DND-41 (cell line): ENCODE data around the gene DOK4.

Experiments used
- ATAC-seq: fragments of 200-7000 bp; cut with Tn5 transposase; 3 replicates; pipeline ENCODE4 v1.9.1; 2021; ENCODE audit warnings: low read depth; ENCODE audit not compliant: insufficient read depth
- DNase-seq: peaks from one replicate; pipeline ENCODE4 v3.0.0-alpha.2; 2020
- H2AFZ ChIP-seq: 2 replicates; pipeline ENCODE4 v1.6.0; 2012; ENCODE audit warnings: low read depth, low read length
- H3K27ac ChIP-seq: 2 replicates; pipeline ENCODE4 v1.5.1; 2012; ENCODE audit warnings: low read length, inconsistent platforms
- H3K27me3 ChIP-seq: fragments of 200-600 bp; sonication (generic); 2 replicates; pipeline ENCODE4 v1.6.0; 2012; ENCODE audit warnings: low read length, mild to moderate bottlenecking, inconsistent platforms; ENCODE audit not compliant: insufficient read depth, poor library complexity
- H3K36me3 ChIP-seq: 2 replicates; pipeline ENCODE4 v1.5.1; 2012; ENCODE audit warnings: low read length, inconsistent platforms; ENCODE audit not compliant: insufficient read depth
- H3K4me1 ChIP-seq: 2 replicates; pipeline ENCODE4 v1.5.1; 2012; ENCODE audit warnings: mild to moderate bottlenecking, low read length; ENCODE audit not compliant: insufficient read depth
- H3K4me2 ChIP-seq: 2 replicates; pipeline ENCODE4 v1.6.0; 2012; ENCODE audit warnings: mild to moderate bottlenecking, moderate library complexity, low read length, inconsistent platforms; ENCODE audit not compliant: insufficient read depth
- H3K4me3 ChIP-seq, 2 experiments: fragments of 200-600 bp in 1 of 2; shearing (Covaris generic) in 1 of 2; 2 replicates each; pipeline ENCODE4 v1.5.1; 2012 to 2016; ENCODE audit warnings: inconsistent platforms in 2 of 2, low read length in 2 of 2, mild to moderate bottlenecking in 2 of 2, low read depth in 1 of 2, moderate library complexity in 1 of 2
- H3K79me2 ChIP-seq: 2 replicates; pipeline ENCODE4 v1.6.0; 2012; ENCODE audit warnings: low read length, inconsistent platforms; ENCODE audit not compliant: insufficient read depth
- H3K9ac ChIP-seq: 2 replicates; pipeline ENCODE4 v1.6.0; 2012; ENCODE audit warnings: low read depth, mild to moderate bottlenecking, inconsistent platforms, low read length, moderate library complexity
- H3K9me3 ChIP-seq: 2 replicates; pipeline ENCODE4 v1.5.1; 2012; ENCODE audit warnings: low read length, moderate library complexity, mild to moderate bottlenecking, inconsistent platforms; ENCODE audit not compliant: insufficient read depth, severe bottlenecking
- H4K20me1 ChIP-seq: 2 replicates; pipeline ENCODE4 v1.6.0; 2012; ENCODE audit warnings: low read length; ENCODE audit not compliant: insufficient read depth
- EZH2 ChIP-seq: IDR thresholded peaks from 3 replicates; pipeline ENCODE4 v1.6.1; 2012; ENCODE audit warnings: borderline replicate concordance, low read depth, mild to moderate bottlenecking, moderate library complexity, low read length, inconsistent platforms; ENCODE audit not compliant: severe bottlenecking
- TF ChIP-seq, protein P1 (sequence below): IDR thresholded peaks from 2 replicates; pipeline ENCODE4 v1.5.1; 2012; ENCODE audit warnings: borderline replicate concordance, low read length, moderate library complexity, mild to moderate bottlenecking; ENCODE audit not compliant: poor library complexity, severe bottlenecking; ENCODE audit errors: extremely low read depth

Gene DOK4

DNA sequence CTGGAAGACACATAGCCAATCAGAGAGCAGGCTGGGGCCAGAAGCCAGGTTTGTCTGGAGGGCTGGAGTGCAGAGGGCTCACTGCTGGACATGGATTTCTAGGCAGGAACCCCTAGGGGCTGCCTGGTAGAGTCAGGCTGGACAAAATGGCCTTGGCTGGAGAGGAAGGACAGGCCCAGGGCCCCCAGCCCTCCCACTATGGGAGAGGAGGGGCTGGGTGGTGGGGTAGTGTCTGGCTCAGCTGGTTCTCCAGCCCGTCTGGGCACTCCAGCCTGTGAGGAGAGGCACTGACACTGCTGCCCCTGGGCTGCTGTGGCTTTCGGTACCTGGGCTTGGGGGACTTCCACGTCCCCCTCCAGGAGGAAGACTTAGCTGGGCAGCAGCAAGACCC lies 21.7 kb upstream of the DOK4 start:
- Histone ChIP-seq H3K9me3 (no peaks in the 10 kb centered on the region), H3K36me3 (no peaks in the 10 kb centered on the region), H4K20me1 (0 out of 2 replicates have a peak, but pooled peaks cover 5% of the 10 kb centered on the region), H3K27ac (no peak overlapping the region), H3K4me3 (no peak overlapping the region), H3K79me2 (no peaks in the 10 kb centered on the region), H2AFZ (no peak overlapping the region), H3K4me1 (no peaks in the 10 kb centered on the region), H3K4me2 (no peak overlapping the region), H3K27me3 (peaks cover 17% of the 10 kb centered on the region), H3K9ac (no peak overlapping the region)
- DNase-seq (no peak), ATAC-seq (no peak; the same call in 2 of the 3 replicates)
- TF ChIP-seq, protein P1, sequence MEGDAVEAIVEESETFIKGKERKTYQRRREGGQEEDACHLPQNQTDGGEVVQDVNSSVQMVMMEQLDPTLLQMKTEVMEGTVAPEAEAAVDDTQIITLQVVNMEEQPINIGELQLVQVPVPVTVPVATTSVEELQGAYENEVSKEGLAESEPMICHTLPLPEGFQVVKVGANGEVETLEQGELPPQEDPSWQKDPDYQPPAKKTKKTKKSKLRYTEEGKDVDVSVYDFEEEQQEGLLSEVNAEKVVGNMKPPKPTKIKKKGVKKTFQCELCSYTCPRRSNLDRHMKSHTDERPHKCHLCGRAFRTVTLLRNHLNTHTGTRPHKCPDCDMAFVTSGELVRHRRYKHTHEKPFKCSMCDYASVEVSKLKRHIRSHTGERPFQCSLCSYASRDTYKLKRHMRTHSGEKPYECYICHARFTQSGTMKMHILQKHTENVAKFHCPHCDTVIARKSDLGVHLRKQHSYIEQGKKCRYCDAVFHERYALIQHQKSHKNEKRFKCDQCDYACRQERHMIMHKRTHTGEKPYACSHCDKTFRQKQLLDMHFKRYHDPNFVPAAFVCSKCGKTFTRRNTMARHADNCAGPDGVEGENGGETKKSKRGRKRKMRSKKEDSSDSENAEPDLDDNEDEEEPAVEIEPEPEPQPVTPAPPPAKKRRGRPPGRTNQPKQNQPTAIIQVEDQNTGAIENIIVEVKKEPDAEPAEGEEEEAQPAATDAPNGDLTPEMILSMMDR: no peak
- no peak for TF ChIP-seq EZH2

DNA sequence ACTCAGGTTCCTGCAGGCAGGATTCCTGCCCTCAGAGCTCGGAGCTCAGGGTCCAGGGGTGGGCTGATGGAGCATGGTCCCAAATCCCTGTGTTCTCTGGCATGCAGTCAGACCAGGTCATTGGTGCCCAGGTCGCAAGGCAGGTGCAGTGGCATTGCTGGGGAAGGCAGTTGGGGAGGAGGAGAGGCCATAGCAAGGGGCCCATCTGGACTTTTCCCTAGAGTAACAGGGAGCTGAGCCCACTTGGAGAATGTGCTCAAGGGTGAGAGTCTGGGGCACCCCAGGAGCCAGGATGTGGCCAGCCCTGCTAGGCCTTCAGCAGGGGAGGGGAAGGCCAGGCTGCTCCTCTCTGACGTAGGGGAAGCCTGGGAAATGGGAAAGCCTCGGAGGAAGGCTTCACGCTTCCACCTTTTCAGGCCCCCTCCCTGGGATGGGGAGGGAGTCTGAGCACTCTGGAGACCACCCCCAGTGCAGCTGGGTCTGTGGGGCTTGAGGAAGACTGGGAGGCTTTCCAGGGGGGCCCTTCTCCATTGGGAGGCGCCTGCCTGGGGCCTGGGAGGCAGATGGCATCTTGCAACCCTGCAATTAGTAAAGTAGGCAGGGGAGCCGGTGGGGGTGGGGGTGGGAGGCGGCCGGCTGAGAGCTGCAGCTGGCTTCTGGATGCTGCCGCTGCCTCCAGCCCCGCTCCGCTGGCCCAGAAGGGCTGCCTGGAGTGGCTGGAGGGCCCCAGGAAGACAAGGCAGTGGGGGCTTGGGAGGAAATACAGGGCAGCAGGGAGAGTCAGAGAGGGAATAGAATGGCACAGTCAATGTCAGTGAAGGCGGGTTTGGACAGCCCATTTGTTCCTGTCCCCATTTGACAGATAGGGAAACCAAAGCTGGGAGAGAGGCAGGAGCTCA lies 21.1 kb upstream of the DOK4 start:
- Histone ChIP-seq H3K4me1 (no peaks in the 10 kb centered on the region), H3K79me2 (no peaks in the 10 kb centered on the region), H3K27me3 (peaks cover 17% of the 10 kb centered on the region), H3K27ac (no peak overlapping the region), H2AFZ (no peak overlapping the region), H3K36me3 (no peaks in the 10 kb centered on the region), H3K9ac (no peak overlapping the region), H3K9me3 (no peaks in the 10 kb centered on the region), H3K4me3 (no peak overlapping the region), H3K4me2 (no peak overlapping the region), H4K20me1 (0 out of 2 replicates have a peak, but pooled peaks cover 5% of the 10 kb centered on the region)
- DNase-seq: no peak
- ATAC-seq: no peak
- no peak for TF ChIP-seq EZH2
- TF ChIP-seq, protein P1: no peak

DNA sequence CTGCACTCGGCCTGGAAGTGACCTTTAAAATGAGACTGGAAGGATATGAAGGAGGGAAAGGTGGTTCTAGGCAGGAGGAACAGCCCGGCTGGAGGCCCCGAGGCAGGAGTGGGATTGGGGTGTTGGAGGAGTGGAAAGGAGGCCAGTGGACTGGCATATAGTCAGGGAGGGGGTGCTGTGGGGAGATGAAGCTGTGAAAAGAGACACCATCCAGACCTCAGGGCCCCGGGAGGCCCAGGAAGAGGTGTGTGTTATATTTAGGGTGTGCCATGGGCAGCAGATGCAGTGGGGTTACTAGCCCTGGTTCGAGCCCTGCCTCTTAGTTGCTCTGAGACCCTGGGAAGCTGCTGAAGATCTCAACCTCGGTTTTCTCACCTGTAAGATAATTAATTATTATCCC lies 18.9 kb upstream of the DOK4 start:
- Histone ChIP-seq H3K27ac (no peak overlapping the region), H2AFZ (no peak overlapping the region), H3K9me3 (no peaks in the 10 kb centered on the region), H3K4me2 (no peak overlapping the region), H3K4me1 (0 out of 2 replicates have a peak, but pooled peaks cover 2% of the 10 kb centered on the region), H3K79me2 (no peaks in the 10 kb centered on the region), H3K9ac (no peak overlapping the region), H4K20me1 (0 out of 2 replicates have a peak, but pooled peaks cover 5% of the 10 kb centered on the region), H3K36me3 (no peaks in the 10 kb centered on the region), H3K27me3 (peaks cover 17% of the 10 kb centered on the region), H3K4me3 (no peak overlapping the region)
- TF ChIP-seq, protein P1: no peak
- no peak for TF ChIP-seq EZH2
- DNase-seq (no peak), ATAC-seq (no peak)
